Activated CD8-positive, alpha-beta memory T cell treated with anti-CD3 and anti-CD28 coated beads, Interleukin-2, amount 10 ng/mL, durations not matched to agents 7 days and 5 days (primary cell): ENCODE measurements around the gene FHL1. TPM values are rescaled to one million over a fixed set of nuclear protein-coding genes. Genes with fewer than 3 reads are reported as not detected.

Experiments
- ATAC-seq: fragments of 150-1000 bp; cut with Tn5 transposase; one replicate; pipeline ENCODE4 v1.10.0; 2021; ENCODE audit warnings: moderate library complexity
- CTCF ChIA-PET: fragments of 350-600 bp; sonication (Branson Sonifier 250); formaldehyde crosslinking; loops from one replicate; lab custom pipeline; 2021; ENCODE audit warnings: antibody characterized with exemption; lab: Charles Lee
- DNase-seq: peaks from one replicate; pipeline ENCODE4 v3.0.0-alpha.2; 2020
- H3K27ac Mint-ChIP-seq: one replicate; pipeline ENCODE4 v1.8.0; 2021; ENCODE audit warnings: mild to moderate bottlenecking, mixed read lengths
- H3K27me3 Mint-ChIP-seq: one replicate; pipeline ENCODE4 v1.8.0; 2021; ENCODE audit warnings: mixed read lengths
- H3K36me3 Mint-ChIP-seq: one replicate; pipeline ENCODE4 v1.8.0; 2021; ENCODE audit warnings: mild to moderate bottlenecking, mixed read lengths
- H3K4me1 Mint-ChIP-seq: one replicate; pipeline ENCODE4 v1.8.0; 2021; ENCODE audit warnings: mixed read lengths
- H3K4me3 Mint-ChIP-seq: one replicate; pipeline ENCODE4 v1.8.0; 2021; ENCODE audit warnings: mild to moderate bottlenecking, moderate library complexity, mixed read lengths
- H3K9me3 Mint-ChIP-seq: one replicate; pipeline ENCODE4 v1.8.0; 2022; ENCODE audit warnings: low read depth, mixed read lengths
- total RNA-seq, 2 experiments: library from RNA; stranded (reverse); gene quantifications; one replicate each; pipeline ENCODE4 v1.2.3, GENCODE V29; 2021

The FHL1 gene
- total RNA-seq, 2 experiments from 2014 or later: 12.4 to 15.9 TPM

DNA sequence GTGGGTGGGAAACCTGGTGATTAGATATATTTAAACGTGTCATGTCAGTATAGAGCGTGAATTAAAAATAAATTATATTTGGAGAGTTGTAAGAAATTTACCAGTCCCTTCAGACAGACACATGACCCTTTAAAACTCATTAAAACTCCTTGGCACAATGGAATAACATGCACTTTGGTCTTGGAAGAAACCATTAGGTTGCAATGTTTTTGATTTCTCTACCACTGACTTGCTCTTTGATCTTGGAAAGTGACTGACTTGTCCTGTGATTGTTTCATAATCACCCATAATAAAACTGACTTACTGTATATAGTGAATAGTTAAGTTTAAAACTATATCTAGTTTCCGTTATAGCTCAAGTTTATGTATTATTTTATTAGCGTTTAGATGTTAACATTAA, 35.8 kb downstream of the FHL1 start:
- CTCF ChIA-PET: interaction anchor here (0.7 to 0.8 kb wide), 2 partner anchors 155 to 693 kb away, joined by 3 read pairs; no protein-coding TSS in a partner anchor
- Mint-ChIP-seq H3K9me3 (no peaks in the 10 kb centered on the region), H3K4me3 (no peak overlapping the region), H3K4me1 (peaks cover 7% of the 10 kb centered on the region), H3K27ac (no peak overlapping the region), H3K36me3 (no peaks in the 10 kb centered on the region), H3K27me3 (no peaks in the 10 kb centered on the region)
- DNase-seq: no peak
- no peak for ATAC-seq

DNA sequence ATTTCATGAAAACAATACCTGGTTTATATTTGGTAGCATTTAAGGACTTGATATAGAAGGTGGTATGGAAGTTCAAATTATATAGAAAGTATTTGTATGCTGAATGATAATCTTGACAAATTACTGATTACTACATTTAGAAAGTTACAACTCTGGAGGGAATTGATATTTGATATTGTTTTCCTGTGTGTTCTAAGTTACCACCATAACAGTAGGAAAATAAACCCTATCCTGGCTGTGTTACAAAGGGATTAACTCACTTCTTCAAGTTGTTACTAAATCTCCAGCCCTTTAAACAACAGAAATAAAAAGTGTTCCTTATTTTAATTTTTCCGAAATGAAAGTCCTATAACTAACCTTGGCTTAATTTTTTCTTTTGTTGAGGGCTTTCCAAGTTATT, 36.6 kb downstream of the FHL1 start:
- CTCF ChIA-PET: interaction anchor here (0.8 kb wide), 1 partner anchor 156 kb away, joined by 3 read pairs; no protein-coding TSS in a partner anchor
- ATAC-seq (no peak), DNase-seq (no peak)
- no peaks in the 10 kb centered on the region for H3K27me3 Mint-ChIP-seq
- H3K27ac Mint-ChIP-seq: no peak overlapping the region
- H3K9me3 Mint-ChIP-seq: no peaks in the 10 kb centered on the region
- H3K4me1 Mint-ChIP-seq: peaks cover 7% of the 10 kb centered on the region
- no peaks in the 10 kb centered on the region for H3K36me3 Mint-ChIP-seq
- no peak overlapping the region for H3K4me3 Mint-ChIP-seq

DNA sequence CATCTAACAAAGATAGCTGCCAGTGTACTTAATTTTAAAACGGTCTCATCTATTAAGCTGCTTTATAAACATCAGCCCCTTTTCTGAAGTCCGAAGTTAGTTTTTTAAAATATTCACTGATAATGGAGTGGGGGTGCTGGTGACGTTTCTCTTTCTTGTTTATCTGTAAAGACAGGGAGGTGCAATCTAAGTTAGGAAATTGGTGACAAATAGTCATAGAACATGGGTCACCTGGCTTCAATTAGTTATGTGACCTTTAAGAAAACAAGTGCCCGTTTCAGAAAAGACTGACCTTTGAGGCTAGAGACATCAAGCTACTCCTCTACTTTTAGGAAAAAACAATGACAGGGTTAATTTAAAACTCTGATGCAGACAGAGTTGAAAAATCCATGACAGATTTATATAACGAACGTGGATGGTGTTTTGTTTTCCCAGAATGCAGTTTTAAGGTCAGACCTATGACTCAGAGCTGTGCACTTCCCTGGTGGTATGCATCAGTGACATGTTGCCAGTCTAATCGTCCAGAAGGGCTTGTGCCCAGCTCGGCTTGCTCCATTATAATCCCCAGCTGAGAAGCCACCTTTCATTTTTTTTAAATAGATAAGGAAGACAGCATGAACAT, 38.2 kb downstream of the FHL1 start:
- H3K9me3 Mint-ChIP-seq: no peaks in the 10 kb centered on the region
- DNase-seq (no peak), ATAC-seq (no peak)
- H3K27me3 Mint-ChIP-seq: no peaks in the 10 kb centered on the region
- H3K27ac Mint-ChIP-seq: no peak overlapping the region
- no peak overlapping the region for H3K4me3 Mint-ChIP-seq
- H3K4me1 Mint-ChIP-seq: peaks cover 7% of the 10 kb centered on the region
- no peaks in the 10 kb centered on the region for H3K36me3 Mint-ChIP-seq
- CTCF ChIA-PET: no interaction called here

DNA sequence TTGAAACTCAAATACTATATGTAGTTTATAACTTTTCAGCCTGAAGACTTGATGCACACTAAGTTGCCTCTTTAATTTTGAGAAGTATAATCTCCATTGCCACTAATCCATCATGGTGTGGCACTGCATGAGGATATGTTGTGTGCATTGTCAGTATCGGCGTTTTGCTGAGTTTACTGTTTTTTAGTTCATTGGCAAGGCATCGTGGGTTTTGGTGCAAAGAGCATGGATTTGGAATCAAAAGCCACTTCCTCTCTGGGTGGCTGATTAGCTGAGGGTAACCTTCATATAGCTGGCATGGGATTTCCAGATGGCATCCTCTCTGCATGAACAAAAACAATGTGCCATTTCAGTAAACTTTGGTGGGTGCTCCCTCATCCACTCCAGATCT, 38.7 kb downstream of the FHL1 start:
- no peaks in the 10 kb centered on the region for H3K27me3 Mint-ChIP-seq
- CTCF ChIA-PET: no interaction called here
- DNase-seq: no peak
- no peak overlapping the region for H3K4me3 Mint-ChIP-seq
- ATAC-seq: no peak
- peaks cover 7% of the 10 kb centered on the region for H3K4me1 Mint-ChIP-seq
- no peaks in the 10 kb centered on the region for H3K36me3 Mint-ChIP-seq
- H3K9me3 Mint-ChIP-seq: no peaks in the 10 kb centered on the region
- no peak overlapping the region for H3K27ac Mint-ChIP-seq

DNA sequence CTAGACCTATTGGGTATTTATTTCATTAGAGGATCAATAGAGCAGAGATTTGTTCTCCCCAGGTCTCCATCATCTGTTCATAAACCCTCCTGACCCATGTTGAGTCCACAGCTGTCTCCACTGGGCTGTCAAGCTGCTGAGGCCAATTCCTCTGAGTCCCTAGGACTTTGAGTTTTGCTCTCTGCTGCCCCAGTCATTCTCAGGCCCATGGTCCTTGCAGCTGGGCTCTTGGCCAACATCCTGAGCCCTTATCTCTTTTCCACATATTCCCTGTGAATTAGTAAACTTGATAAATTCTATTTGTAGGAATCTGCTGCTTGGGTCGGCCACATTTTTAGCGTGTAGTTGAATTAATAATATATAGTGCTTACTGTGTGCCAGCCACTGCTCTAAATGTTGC, 41.9 kb downstream of the FHL1 start:
- Mint-ChIP-seq H3K27ac (no peak overlapping the region), H3K36me3 (peaks cover 3% of the 10 kb centered on the region), H3K4me3 (no peak overlapping the region), H3K27me3 (no peaks in the 10 kb centered on the region), H3K9me3 (no peaks in the 10 kb centered on the region), H3K4me1 (peaks cover 33% of the 10 kb centered on the region)
- no peak for ATAC-seq
- DNase-seq: no peak
- CTCF ChIA-PET: interaction anchor here (1.2 kb wide), 1 partner anchor 27 kb away, joined by 4 read pairs; no protein-coding TSS in a partner anchor

DNA sequence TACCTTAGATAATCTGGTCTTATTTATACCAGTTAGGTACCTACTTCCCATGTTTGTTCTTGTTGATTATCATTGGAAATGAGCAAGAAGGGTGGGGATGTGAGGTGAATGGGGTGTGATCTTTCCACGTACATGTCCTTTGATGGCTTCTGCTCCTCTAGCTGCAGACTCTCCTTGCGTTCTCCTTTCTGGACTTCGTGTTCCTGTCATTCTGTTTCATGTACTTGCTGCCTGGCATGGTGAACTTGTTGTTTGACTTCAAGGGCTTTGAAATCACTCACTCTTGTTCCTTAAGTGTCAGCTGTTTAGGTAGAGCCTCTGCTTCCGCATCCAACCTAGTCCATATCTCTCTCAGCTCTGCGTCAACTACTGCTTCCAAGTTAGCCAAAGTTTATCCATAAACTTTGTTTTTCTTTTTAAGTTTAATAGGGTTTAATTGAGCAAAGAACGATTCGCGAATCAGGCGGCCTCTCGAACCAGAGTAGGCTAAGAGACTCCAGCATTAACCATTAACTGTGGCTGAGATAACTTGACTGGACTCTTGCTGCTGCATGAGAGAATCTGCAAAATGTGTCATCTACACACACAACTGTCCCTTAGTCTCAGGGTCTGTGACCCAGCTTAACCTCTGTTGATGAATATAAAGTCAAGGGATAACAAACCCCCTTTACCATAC, 42.8 kb downstream of the FHL1 start:
- CTCF ChIA-PET: no interaction called here
- Mint-ChIP-seq H3K9me3 (no peaks in the 10 kb centered on the region), H3K27me3 (no peaks in the 10 kb centered on the region), H3K27ac (no peak overlapping the region), H3K4me3 (no peak overlapping the region), H3K36me3 (peaks cover 3% of the 10 kb centered on the region), H3K4me1 (peaks cover 34% of the 10 kb centered on the region)
- DNase-seq: no peak
- no peak for ATAC-seq

DNA sequence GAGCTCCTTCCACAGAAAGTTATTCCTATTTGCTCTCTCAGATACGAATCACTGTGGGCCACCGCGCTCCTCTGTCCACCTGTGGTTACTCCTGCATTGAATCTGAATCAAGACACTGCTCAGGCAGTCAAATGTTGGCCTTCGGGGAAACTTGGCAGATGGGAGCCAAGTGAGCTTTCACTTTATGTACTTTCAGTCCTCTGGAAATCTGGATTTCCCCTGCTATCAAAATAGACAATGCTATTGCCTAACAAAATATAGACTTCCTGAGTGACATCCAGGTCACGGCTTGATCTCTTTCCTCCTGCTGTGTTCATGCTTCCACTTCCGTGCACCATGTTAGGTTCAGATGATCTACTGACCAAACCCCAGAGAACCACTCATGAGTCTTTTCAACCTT, 43.8 kb downstream of the FHL1 start:
- no peak for DNase-seq
- CTCF ChIA-PET: interaction anchor here (1.4 kb wide), 1 partner anchor 163 kb away, joined by 4 read pairs; no protein-coding TSS in a partner anchor
- Mint-ChIP-seq H3K27me3 (no peaks in the 10 kb centered on the region), H3K36me3 (peaks cover 3% of the 10 kb centered on the region), H3K4me3 (no peak overlapping the region), H3K4me1 (peaks cover 29% of the 10 kb centered on the region), H3K9me3 (no peaks in the 10 kb centered on the region), H3K27ac (no peak overlapping the region)
- no peak for ATAC-seq

DNA sequence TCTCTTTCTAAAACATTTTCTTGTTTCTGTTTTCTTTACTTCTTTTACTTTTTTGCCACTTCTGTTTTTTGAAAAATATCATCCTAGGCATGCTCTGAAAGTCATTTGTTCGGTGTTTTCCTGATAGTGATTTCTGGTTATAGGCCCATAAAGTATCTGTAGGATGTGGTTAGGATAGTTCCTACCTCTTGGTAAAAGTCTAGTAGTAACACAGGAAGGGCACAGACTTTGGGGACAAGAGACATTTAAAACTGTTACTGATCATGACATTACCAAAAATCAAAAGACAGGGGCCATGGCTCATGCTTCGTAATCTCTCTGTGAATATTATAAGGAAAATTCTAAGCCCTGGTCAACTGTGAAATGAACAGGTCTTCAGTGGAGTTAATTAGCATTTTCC, 44.8 kb downstream of the FHL1 start:
- H3K9me3 Mint-ChIP-seq: no peaks in the 10 kb centered on the region
- ATAC-seq (no peak), DNase-seq (no peak)
- H3K4me1 Mint-ChIP-seq: peaks cover 30% of the 10 kb centered on the region
- peaks cover 3% of the 10 kb centered on the region for H3K36me3 Mint-ChIP-seq
- CTCF ChIA-PET: interaction anchor here (1.0 to 1.4 kb wide), 2 partner anchors 29 to 164 kb away, joined by 3 to 4 read pairs; no protein-coding TSS in a partner anchor
- peak overlapping the region; percentile 62 for H3K27ac Mint-ChIP-seq
- H3K4me3 Mint-ChIP-seq: no peak overlapping the region
- no peaks in the 10 kb centered on the region for H3K27me3 Mint-ChIP-seq

DNA sequence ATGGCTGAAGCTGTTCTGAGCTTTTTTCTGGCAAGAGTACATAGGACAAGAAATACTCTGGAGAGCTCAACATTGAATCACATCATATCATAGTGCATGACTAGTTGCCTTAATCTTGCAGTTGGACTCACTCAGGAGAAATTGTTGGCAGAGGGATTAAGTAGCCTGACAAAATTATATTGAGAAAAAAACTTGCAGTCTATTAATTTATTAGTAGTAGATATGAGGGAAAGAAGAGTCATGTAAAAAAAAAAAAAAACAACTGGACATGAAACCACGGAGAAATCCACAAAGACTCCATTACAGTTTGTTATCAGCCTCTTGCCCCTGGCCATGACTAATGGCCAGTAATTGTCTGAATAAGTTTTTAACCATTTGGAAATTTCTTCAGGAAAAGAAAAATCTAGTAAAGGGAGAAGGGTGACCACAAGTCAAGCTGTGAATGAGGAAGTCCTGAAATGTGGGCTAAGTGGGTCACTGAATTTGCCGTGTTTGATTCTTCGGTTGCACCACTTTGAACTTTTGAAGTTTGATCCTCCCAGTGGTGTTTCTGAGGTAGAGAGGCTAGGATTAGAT, 45.6 kb downstream of the FHL1 start:
- DNase-seq (no peak), ATAC-seq (no peak)
- CTCF ChIA-PET: interaction anchor here (0.7 to 1.0 kb wide), 3 partner anchors 16 to 259 kb away, joined by 3 read pairs; no protein-coding TSS in a partner anchor
- Mint-ChIP-seq H3K4me1 (peaks cover 30% of the 10 kb centered on the region), H3K4me3 (no peak overlapping the region), H3K27ac (no peak overlapping the region), H3K9me3 (no peaks in the 10 kb centered on the region), H3K27me3 (no peaks in the 10 kb centered on the region), H3K36me3 (peaks cover 3% of the 10 kb centered on the region)

DNA sequence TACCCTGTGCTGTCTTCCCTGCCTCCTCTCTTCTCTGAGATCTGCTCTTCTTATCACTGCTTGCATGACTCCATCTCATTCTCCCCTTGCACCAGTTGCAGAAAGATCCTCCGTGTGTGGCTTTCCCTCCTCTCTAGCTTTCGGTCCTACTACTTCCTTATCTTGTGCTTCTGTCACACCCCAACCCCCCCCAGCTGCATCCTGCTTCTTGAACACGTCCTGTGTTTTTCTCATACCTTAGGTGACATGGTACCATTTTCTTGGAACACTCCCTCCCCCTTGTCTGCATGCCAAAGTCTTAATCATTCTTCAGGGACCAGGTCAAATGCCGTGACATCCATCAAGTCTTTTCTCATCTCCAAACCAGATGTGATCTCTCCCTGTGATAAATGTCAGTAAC, 46.4 kb downstream of the FHL1 start:
- Mint-ChIP-seq H3K4me1 (peaks cover 30% of the 10 kb centered on the region), H3K4me3 (peak overlapping the region; percentile 37), H3K27ac (peak overlapping the region; percentile 38), H3K9me3 (no peaks in the 10 kb centered on the region), H3K27me3 (no peaks in the 10 kb centered on the region), H3K36me3 (peaks cover 3% of the 10 kb centered on the region)
- ATAC-seq (no peak), DNase-seq (peak; percentile 43)
- CTCF ChIA-PET: interaction anchor here (0.7 to 0.8 kb wide), 2 partner anchors 15 to 52 kb away, joined by 3 read pairs; no protein-coding TSS in a partner anchor

DNA sequence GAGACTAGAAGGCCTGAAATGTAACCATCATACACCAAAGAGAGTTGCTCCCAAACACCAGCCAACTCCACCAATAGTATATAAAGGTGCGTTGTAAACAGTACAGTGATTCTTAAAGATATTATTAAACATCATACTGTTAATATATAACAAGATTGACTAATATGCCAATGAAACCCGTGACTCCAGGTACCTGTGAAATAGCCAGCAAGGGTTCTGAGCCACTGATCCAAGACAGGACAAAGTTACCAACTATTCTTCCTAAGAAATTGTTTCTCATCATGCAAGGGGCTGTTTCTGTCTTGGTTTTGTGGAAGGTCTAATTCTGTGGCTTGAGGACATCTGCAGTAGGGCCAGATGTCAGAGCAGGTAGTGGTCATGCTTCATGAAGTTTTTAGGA, 47.2 kb downstream of the FHL1 start:
- CTCF ChIA-PET: no interaction called here
- Mint-ChIP-seq H3K4me1 (peaks cover 30% of the 10 kb centered on the region), H3K36me3 (peaks cover 3% of the 10 kb centered on the region), H3K27me3 (no peaks in the 10 kb centered on the region), H3K4me3 (no peak overlapping the region), H3K27ac (no peak overlapping the region), H3K9me3 (no peaks in the 10 kb centered on the region)
- no peak for DNase-seq
- no peak for ATAC-seq

DNA sequence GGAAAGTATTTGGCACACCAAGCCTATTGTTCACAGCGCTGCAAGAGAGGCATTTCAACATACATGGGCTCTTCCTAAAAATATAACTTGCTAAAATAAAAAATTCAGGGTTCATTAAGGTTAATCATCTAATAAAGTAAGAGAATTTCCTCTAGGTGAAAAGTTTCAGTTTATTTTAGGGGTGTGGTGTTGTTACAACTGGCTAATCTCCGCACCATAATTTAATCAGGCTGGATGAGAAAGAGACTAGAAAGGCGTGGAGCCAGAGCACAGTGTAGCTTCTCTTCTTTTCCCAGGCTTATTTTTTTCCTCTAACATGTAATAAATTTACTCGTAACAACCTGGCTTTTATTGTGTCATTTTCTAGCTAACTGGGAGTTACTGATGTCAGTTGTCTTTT, 47.9 kb downstream of the FHL1 start:
- Mint-ChIP-seq H3K27me3 (no peaks in the 10 kb centered on the region), H3K36me3 (peaks cover 3% of the 10 kb centered on the region), H3K4me1 (peaks cover 30% of the 10 kb centered on the region), H3K27ac (no peak overlapping the region), H3K4me3 (no peak overlapping the region), H3K9me3 (no peaks in the 10 kb centered on the region)
- ATAC-seq: no peak
- CTCF ChIA-PET: no interaction called here
- no peak for DNase-seq

DNA sequence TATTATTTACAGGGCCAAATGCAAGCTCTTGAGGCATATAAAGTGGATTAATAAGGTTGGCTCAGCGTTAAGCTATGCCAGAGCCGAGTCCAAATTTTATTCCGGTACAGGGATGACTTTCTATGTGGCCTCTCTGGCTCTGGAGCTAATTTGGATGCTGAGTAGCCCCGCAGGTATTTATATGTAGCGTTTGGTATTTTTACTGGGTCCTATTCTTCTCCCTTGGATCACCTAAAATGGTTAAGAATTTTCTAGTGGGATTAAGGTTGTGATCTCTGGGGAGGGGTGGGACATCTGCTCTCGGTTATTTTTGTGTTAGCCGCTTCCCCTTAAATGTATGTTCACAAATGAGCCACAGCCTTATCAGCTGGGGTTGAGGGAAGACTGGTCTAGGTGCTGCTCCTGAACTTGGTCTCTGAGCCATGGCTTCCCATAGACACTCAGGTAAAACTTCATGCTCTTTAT, 49.4 kb downstream of the FHL1 start:
- Mint-ChIP-seq H3K4me1 (peaks cover 28% of the 10 kb centered on the region), H3K27ac (no peak overlapping the region), H3K27me3 (no peaks in the 10 kb centered on the region), H3K9me3 (no peaks in the 10 kb centered on the region), H3K36me3 (peaks cover 3% of the 10 kb centered on the region), H3K4me3 (no peak overlapping the region)
- no peak for DNase-seq
- CTCF ChIA-PET: interaction anchor here (1.5 kb wide), 1 partner anchor 31 kb away, joined by 4 read pairs; no protein-coding TSS in a partner anchor
- ATAC-seq: no peak
